ENCODE measurements around the gene OR10P1.
A peak's percentile ranks its signal among the peaks of the same experiment; 100 is the strongest.
"Not testable (repeated sequence)": the region's sequence is repeated elsewhere in the genome, so short reads cannot be mapped to it uniquely, and the experiment has no call there.

The OR10P1 gene, protein sequence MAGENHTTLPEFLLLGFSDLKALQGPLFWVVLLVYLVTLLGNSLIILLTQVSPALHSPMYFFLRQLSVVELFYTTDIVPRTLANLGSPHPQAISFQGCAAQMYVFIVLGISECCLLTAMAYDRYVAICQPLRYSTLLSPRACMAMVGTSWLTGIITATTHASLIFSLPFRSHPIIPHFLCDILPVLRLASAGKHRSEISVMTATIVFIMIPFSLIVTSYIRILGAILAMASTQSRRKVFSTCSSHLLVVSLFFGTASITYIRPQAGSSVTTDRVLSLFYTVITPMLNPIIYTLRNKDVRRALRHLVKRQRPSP

DNA sequence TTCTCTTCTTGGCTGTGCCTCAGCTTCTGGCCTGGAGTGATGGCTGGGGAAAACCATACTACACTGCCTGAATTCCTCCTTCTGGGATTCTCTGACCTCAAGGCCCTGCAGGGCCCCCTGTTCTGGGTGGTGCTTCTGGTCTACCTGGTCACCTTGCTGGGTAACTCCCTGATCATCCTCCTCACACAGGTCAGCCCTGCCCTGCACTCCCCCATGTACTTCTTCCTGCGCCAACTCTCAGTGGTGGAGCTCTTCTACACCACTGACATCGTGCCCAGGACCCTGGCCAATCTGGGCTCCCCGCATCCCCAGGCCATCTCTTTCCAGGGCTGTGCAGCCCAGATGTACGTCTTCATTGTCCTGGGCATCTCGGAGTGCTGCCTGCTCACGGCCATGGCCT is at the start of gene OR10P1:
Gene OR10P1 (plus strand): TSS at position 40 of the 400 bp plus-strand sequence. CDS start 0 bp downstream, at position 40.
- DNase-seq = no peak

GRCh38 chr12:55590152-55590551 is 46.5 kb upstream of the OR10P1 start:
- DNase-seq = not testable (repeated sequence)

DNA sequence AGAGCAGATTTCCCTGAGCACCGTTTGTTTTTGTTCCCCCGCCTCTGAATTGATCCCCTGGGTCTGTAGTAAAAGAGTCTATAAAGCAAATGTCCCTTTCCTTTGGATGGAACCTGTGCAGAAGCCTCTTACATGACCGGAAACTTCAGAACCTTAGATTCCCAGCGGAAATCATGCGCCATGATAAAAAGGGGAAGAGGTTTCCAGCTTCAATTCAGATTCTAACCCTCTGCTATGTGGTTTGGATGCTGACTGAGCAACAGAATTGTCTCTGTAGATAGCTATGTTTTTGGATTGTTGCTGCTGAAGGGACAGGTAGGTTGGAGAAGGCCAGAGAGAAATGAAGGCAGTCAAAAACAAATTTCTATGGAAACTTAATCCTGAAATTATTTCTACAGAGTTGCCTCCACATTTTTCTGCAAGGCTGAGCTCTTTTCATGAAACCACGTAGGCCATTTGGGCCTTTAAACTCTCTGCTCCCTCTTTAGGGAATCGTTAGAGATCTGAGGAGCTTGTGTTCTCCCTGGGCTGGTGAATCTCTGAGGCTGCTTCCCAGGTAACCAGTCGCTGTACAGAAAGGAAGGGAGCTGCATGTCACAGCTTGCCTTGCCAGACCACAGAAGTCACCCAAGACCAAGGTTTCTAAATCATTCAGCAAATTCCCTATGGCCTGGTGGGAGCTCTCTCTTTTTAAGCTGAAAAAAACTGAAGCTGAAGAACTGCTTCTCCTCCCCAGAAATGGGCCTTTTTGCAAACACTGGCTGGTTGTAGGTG is 28.7 kb upstream of the OR10P1 start:
- DNase-seq = no peak

GRCh38 chr12:55610598-55610997 is 26.1 kb upstream of the OR10P1 start:
- DNase-seq = no peak

DNA sequence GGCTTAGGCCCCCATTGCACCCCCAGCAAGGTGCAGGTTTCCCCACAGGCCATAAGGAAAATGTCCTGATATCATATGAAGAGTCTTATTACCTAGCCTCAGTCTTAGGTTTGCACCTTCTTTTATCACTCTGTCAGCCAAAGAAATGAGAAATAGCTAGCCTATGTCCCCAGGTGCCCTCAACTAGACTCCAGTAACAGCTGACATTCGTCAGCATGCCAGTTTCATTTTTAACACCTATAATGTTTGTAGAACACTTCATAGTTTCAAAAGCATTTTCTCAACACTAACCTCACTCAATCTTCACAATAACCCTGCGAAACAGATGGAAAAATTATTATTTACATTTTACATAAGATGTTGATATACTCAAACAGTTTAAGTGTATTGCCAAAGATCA is 24.0 kb upstream of the OR10P1 start:
- no peak for DNase-seq

GRCh38 chr12:55614764-55615163 is 21.9 kb upstream of the OR10P1 start:
- no peak for DNase-seq

DNA sequence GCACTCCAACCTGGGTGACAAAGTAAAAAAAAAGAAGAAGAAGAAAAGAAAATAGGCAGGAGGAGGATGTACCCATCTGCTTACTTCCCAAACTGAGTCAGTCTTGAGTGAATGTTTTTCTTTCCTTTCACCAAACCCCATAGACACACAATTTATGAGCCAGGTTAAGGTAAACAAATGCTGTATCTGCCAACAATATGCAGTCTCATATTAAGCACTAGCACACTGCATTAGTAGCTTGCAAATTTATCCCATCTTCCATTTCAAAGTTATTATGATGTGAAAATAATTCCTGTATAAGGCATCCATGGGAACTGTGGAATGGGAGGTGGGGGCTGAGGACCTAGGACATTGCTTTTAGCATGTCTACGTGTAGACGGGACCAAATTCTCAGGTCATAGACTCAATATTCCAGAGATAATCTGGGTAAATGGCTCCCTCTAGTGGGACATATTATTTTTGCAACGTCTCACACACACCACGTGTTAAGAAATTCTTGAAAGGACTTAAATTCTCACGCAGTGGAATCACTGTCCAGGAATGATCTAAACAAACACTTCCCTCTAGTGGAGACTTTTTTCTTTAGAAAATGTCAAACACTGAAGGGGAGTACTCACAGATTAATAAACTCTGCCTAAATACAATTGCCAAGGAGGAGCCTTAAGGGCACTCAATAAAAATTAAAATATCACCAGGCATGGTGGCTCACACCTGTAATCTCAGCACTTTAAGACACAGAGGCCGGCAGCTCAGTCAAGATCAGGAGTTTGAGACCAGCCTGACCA is 17.1 kb upstream of the OR10P1 start:
- DNase-seq = peak; percentile 85

GRCh38 chr12:55624056-55624455 is 12.6 kb upstream of the OR10P1 start:
- peak; percentile 58 for DNase-seq

DNA sequence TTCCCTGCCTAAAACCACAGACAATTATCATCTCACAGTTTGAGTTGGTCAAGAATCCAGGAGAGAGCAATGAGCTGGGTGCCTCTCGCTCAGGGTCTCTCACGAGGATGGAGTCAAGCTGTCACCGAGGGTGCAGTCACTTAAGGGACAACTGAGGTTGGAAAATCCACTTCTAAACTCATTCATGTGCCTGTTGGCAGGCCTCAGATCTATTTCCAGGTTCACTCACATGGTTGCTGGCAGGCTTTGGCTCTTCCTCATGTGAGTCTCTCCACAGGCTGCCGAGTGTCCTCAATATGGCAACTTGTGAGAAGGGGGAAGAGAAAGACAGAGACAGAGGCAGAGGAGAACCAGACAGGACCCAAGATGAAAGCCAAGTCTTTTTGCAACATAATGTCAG is 10.5 kb upstream of the OR10P1 start:
- no peak for DNase-seq

DNA sequence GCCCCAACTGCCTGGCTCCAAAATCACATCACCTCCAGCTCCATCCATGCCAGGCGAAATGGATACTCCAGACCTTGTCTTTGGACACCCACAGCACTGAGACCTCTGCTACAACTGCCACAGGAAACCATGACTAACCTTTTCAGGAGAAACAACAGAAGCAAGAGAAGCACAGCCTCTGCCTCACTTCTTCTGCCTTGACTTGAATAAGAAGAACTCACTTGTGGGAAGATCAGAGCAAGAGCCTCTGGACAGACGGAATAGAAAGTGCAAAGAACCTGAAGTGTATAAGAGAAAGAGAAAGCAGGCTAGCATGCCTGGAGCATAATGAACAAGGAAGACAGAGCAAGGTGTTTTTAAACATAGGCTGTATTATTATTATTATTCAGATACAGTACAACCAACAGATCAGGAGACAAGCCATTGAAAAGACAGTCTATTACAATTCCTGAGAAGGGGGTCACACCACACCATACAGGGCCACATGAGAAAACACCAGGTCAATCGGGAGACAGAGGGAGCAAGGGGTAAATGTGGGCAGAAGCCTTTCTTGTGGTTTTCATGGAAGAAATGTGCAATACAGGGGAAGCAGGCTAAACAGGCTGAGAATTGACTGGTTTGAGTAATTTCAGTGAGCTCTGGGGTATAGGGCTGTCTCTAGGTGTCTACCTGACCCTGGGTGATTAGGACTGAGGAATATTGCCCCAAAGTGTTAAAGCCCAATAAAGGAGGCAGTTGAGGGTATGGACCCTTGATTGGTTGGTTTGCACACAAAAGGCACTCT is 7.4 kb upstream of the OR10P1 start:
- no peak for DNase-seq

DNA sequence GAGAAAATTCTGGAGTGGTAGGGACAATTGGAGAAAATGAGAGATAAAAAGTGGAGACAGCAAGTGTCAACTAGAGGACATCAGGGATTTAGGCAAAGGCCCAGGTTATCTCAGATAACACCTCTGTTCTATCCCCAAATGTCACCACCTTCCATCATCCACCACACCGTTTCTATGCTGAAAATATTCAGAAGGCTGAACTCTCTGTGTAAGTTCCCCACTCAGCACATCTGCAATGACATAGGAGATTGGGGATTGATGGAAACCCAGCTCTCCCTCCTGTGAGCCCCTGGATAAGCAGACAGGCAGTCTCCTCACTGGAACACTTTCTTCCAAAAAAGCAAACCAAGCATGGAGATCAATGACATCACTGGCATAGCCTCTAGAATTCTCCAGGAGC is 5.6 kb upstream of the OR10P1 start:
- DNase-seq = no peak

- DNase-seq = no peak
Measured at GRCh38 chr12:55631733-55632132, 5.0 kb upstream of the OR10P1 start.

GRCh38 chr12:55633151-55633550 is 3.5 kb upstream of the OR10P1 start:
- no peak for DNase-seq

GRCh38 chr12:55636116-55636655 is 506 bp upstream of the OR10P1 start:
- no peak for DNase-seq

DNA sequence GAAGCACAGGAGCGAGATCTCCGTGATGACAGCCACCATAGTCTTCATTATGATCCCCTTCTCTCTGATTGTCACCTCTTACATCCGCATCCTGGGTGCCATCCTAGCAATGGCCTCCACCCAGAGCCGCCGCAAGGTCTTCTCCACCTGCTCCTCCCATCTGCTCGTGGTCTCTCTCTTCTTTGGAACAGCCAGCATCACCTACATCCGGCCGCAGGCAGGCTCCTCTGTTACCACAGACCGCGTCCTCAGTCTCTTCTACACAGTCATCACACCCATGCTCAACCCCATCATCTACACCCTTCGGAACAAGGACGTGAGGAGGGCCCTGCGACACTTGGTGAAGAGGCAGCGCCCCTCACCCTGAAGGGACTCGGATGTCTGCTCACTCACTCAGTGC is 775 bp downstream of the OR10P1 start:
- DNase-seq = no peak

GRCh38 chr12:55641595-55641994 is 4.9 kb downstream of the OR10P1 start:
- DNase-seq = no peak

DNA sequence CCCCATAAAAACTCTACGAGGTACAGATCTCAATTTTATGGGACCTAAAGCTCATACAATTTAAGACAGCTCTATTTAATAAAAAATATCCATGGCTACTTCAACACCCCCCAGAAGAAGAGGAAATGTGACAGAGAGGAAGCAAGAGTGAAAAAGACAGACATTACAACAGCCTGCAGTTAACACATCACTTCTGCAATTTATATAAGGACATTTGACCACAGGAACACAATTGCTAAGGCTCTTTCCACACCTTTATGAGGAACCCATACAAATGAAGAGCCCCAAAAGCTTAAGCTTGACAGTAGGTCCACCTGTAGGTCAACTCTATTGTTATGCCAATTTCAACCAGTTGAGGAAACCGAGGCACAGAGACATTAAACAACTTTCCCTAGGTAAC is 5.6 kb downstream of the OR10P1 start:
- no peak for DNase-seq

DNA sequence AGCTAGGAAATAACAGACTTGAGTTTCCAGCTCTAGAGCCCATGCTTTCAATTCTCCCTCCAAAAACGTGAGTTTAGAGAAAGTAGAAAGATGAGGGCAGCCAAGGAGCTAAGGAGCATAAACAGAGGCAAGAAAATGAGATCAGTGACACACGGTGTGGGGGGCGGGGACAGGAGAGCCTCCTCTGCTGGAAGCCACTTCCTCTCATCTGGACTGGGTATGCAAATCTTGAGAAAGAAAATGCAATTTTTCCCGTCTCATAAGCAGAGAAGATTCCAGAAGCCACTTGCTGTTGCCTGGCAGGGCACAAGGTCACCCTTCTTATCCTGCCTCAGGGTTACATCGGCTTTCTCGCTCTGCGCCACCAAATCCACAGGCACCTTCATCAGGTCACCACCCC is 6.0 kb downstream of the OR10P1 start:
- DNase-seq = no peak

- no peak for DNase-seq
Measured at GRCh38 chr12:55644591-55644990, 7.9 kb downstream of the OR10P1 start.

GRCh38 chr12:55647027-55647426 is 10.3 kb downstream of the OR10P1 start:
- no peak for DNase-seq

- DNase-seq = not testable (repeated sequence)
Measured at GRCh38 chr12:55650620-55651298, 14.1 kb downstream of the OR10P1 start.

DNA sequence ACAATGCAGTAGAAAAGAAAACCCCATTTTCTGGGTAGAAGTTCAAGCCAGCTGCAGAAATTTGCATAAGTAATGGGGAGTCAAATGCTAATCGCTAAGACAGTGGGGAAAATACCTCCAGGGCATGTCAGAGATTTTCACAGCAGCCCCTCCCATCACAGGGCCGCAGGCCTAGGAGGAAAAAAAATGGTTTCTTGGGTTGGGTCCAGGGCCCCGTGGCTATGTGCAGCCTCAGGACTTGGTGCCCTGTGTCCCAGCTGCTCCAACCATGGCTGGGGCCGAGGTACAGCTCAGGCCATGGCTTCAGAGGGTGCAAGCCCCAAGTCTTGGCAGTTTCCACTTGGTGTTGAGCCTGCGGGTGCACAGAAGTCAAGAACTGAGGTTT is 14.6 kb downstream of the OR10P1 start:
- DNase-seq = no peak

All from NCI-H226 (cell line).